Femur (tissue), 1 donor: ENCODE data around the gene PRG3.
"Not testable (repeated sequence)": the region's sequence is repeated elsewhere in the genome, so short reads cannot be mapped to it uniquely, and the experiment has no call there.

Experiments used
- DNase-seq: peaks from one replicate; pipeline ENCODE4 v3.0.0-alpha.2; 2017

The PRG3 gene

GRCh38 chr11:57386178-57386940 is 5.4 kb upstream of the PRG3 start:
- DNase-seq, result no peak

GRCh38 chr11:57379732-57380131 is 1.2 kb downstream of the PRG3 start:
- DNase-seq, result no peak

- no peak for DNase-seq
Observed at GRCh38 chr11:57378186-57378585, 2.8 kb downstream of the PRG3 start.

- no peak for DNase-seq
Observed at GRCh38 chr11:57377107-57377506, 3.8 kb downstream of the PRG3 start.

- DNase-seq, result no peak
Observed at GRCh38 chr11:57376095-57377090, 4.6 kb downstream of the PRG3 start.

- DNase-seq, result no peak
Observed at GRCh38 chr11:57375490-57375889, 5.5 kb downstream of the PRG3 start.

GRCh38 chr11:57374966-57375365 is 6.0 kb downstream of the PRG3 start:
- no peak for DNase-seq

- no peak for DNase-seq
Observed at GRCh38 chr11:57373146-57373545, 7.8 kb downstream of the PRG3 start.

GRCh38 chr11:57370941-57371340 is 10.0 kb downstream of the PRG3 start:
- no peak for DNase-seq

GRCh38 chr11:57370251-57370650 is 10.7 kb downstream of the PRG3 start:
- DNase-seq, result no peak

- no peak for DNase-seq
Observed at GRCh38 chr11:57368845-57369232, 12.1 kb downstream of the PRG3 start.

GRCh38 chr11:57368106-57368844 is 12.7 kb downstream of the PRG3 start:
- DNase-seq, result no peak

GRCh38 chr11:57364851-57365660 is 15.9 kb downstream of the PRG3 start:
- DNase-seq, result no peak

GRCh38 chr11:57363131-57364080 is 17.5 kb downstream of the PRG3 start:
- no peak for DNase-seq

- no peak for DNase-seq
Observed at GRCh38 chr11:57361926-57362325, 19.0 kb downstream of the PRG3 start.

GRCh38 chr11:57361420-57361819 is 19.5 kb downstream of the PRG3 start:
- DNase-seq, result not testable (repeated sequence)

GRCh38 chr11:57360991-57361390 is 20.0 kb downstream of the PRG3 start:
- no peak for DNase-seq

- DNase-seq, result no peak
Observed at GRCh38 chr11:57359896-57360690, 20.9 kb downstream of the PRG3 start.

- DNase-seq, result no peak
Observed at GRCh38 chr11:57359396-57359795, 21.6 kb downstream of the PRG3 start.

GRCh38 chr11:57358991-57359390 is 22.0 kb downstream of the PRG3 start:
- no peak for DNase-seq
